Measurements from ENCODE around the gene TGOLN2.

TGOLN2 gene

GRCh38 chr2:85278361-85278760 lies 49.4 kb downstream of the TGOLN2 start:
- H3K27ac ChIP-seq (replicated peaks), result no peak overlapping the region
- peaks cover 5% of the 10 kb centered on the region for H3K27me3 ChIP-seq (ENCODE audit: insufficient read depth, poor library complexity, severe bottlenecking)
- DNase-seq (ENCODE audit: low read depth in 1 of 2, low spot score in 1 of 2), result no peak
- TF ChIP-seq POLR2AphosphoS5 (IDR thresholded peaks at IDR 0.05; ENCODE audit: low read depth) (no peak), CTCF (IDR thresholded peaks at IDR 0.05; ENCODE audit: insufficient read depth, low read length) (no peak), GABPA (IDR thresholded peaks at IDR 0.05; ENCODE audit: low read depth) (no peak), SPI1 (IDR thresholded peaks at IDR 0.05; ENCODE audit: borderline replicate concordance, low read depth) (no peak)
- TF ChIP-seq, protein P1, sequence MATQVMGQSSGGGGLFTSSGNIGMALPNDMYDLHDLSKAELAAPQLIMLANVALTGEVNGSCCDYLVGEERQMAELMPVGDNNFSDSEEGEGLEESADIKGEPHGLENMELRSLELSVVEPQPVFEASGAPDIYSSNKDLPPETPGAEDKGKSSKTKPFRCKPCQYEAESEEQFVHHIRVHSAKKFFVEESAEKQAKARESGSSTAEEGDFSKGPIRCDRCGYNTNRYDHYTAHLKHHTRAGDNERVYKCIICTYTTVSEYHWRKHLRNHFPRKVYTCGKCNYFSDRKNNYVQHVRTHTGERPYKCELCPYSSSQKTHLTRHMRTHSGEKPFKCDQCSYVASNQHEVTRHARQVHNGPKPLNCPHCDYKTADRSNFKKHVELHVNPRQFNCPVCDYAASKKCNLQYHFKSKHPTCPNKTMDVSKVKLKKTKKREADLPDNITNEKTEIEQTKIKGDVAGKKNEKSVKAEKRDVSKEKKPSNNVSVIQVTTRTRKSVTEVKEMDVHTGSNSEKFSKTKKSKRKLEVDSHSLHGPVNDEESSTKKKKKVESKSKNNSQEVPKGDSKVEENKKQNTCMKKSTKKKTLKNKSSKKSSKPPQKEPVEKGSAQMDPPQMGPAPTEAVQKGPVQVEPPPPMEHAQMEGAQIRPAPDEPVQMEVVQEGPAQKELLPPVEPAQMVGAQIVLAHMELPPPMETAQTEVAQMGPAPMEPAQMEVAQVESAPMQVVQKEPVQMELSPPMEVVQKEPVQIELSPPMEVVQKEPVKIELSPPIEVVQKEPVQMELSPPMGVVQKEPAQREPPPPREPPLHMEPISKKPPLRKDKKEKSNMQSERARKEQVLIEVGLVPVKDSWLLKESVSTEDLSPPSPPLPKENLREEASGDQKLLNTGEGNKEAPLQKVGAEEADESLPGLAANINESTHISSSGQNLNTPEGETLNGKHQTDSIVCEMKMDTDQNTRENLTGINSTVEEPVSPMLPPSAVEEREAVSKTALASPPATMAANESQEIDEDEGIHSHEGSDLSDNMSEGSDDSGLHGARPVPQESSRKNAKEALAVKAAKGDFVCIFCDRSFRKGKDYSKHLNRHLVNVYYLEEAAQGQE (IDR thresholded peaks at IDR 0.05; ENCODE audit: insufficient replicate concordance, low read depth), result no peak
- H3K4me3 ChIP-seq (replicated peaks; ENCODE audit: insufficient read depth, low read length), result no peak overlapping the region

DNA sequence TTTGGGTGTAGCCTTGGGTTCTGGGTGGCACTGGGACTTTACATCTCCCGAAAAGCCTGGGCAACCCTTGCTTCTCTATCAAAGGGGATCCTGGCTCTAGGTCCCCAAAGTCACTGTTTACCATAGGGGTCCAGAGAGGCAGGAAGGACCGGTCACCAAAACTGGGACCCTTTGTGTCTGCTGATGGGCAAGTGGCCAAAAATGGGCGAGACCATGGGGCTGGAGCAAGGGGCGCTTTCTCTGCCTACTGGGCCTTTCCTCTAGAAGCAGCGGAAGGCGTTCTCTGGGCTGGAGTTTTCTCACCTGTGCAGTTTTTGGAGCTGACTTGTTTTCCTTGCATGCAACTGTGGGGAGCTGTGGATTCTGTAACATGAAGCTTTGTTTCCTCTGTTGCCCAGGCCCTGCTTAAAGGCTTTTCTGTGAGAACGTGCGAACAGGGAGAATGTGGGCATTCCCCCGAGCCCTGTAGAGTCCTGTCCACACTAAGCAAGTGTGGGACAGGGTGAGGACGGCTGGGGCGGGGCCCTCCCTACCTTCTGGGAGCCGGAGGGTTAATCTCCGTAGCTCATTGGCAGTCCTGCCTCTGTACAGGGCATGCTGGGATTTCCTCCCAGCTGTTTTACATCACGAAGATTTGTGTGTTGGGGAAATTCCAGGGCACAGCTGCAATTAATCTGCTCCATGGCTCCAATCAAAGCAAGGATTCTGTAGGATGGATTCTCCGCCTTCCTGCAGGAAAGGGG lies 50.2 kb downstream of the TGOLN2 start:
- no peak overlapping the region for H3K27ac ChIP-seq (replicated peaks)
- TF ChIP-seq POLR2AphosphoS5 (IDR thresholded peaks at IDR 0.05; ENCODE audit: low read depth) (no peak), GABPA (IDR thresholded peaks at IDR 0.05; ENCODE audit: low read depth) (no peak), CTCF (IDR thresholded peaks at IDR 0.05; ENCODE audit: insufficient read depth, low read length) (no peak), SPI1 (IDR thresholded peaks at IDR 0.05; ENCODE audit: borderline replicate concordance, low read depth) (no peak)
- TF ChIP-seq, protein P1 (IDR thresholded peaks at IDR 0.05; ENCODE audit: insufficient replicate concordance, low read depth), result no peak
- peaks cover 5% of the 10 kb centered on the region for H3K27me3 ChIP-seq (ENCODE audit: insufficient read depth, poor library complexity, severe bottlenecking)
- DNase-seq (ENCODE audit: low read depth in 1 of 2, low spot score in 1 of 2), result no peak
- no peak overlapping the region for H3K4me3 ChIP-seq (replicated peaks; ENCODE audit: insufficient read depth, low read length)

DNA sequence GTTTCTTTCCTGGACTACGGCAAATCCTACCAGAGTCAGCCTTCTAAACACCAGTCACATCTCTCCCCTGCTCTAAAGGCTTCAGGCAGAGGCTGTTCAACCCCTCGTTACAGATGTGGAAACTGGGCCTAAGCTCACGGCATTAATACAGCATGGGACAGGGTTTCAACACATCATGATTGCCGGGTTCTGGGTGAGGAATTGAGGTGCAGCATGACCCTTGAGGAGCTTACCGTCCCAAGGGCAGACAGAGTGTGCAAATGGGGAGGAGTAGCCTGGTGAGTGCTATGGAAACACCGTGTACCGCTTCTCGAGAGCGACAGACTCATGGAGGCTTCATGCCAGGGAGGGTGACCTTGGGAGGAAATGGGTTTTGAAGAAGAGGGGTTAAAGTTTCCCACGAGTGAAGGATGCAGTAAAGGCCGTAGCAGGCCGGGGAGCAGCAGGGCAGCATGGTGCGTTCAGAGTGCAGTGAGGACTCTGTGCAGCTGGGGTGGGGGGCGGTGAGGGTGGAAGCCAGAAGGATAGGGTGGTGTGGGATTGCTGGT lies 51.1 kb downstream of the TGOLN2 start:
- Histone ChIP-seq H3K4me3 (replicated peaks; ENCODE audit: insufficient read depth, low read length) (no peak overlapping the region), H3K27me3 (ENCODE audit: insufficient read depth, poor library complexity, severe bottlenecking) (peaks cover 12% of the 10 kb centered on the region), H3K27ac (replicated peaks) (no peak overlapping the region)
- TF ChIP-seq GABPA (IDR thresholded peaks at IDR 0.05; ENCODE audit: low read depth) (no peak), SPI1 (IDR thresholded peaks at IDR 0.05; ENCODE audit: borderline replicate concordance, low read depth) (no peak), POLR2AphosphoS5 (IDR thresholded peaks at IDR 0.05; ENCODE audit: low read depth) (no peak), CTCF (IDR thresholded peaks at IDR 0.05; ENCODE audit: insufficient read depth, low read length) (no peak)
- TF ChIP-seq, protein P1 (IDR thresholded peaks at IDR 0.05; ENCODE audit: insufficient replicate concordance, low read depth), result no peak
- no peak for DNase-seq (ENCODE audit: low read depth in 1 of 2, low spot score in 1 of 2)

All from HL-60 (cell line).